ENCODE data around the gene IFIT1B. TPM values are rescaled to one million over a fixed set of nuclear protein-coding genes. Genes with fewer than 3 reads are reported as not detected.

The IFIT1B gene
- total and polyA plus RNA-seq, 2 of the 8 experiments (the other 6 are each of a cell fraction or from before 2014, with no cell fraction given) = not detected

- Histone ChIP-seq H3K23me2 (ENCODE audit: low read depth, low read length) (peaks cover 6% of the 10 kb centered on the region; the same call in 1 of the 2 replicates), H4K91ac (replicated peaks; ENCODE audit: insufficient read length, low read length) (no peak overlapping the region), H4K20me1 (replicated peaks in 1 of 2; ENCODE audit: control insufficient read depth in 1 of 2, insufficient read depth in 2 of 2, low read length in 2 of 2) (no peaks in the 10 kb centered on the region), H3K23ac (ENCODE audit: insufficient read length) (no peak overlapping the region), H2AFZ (ENCODE audit: low read length) (peak overlapping the region; percentile 64; the same call in 1 of the 2 replicates), H3K27me3 (replicated peaks in 1 of 4; ENCODE audit: control insufficient read depth in 3 of 4, extremely low read depth in 1 of 4, insufficient read depth in 3 of 4, low read length in 3 of 4) (peaks cover 0 to 20% (median 15%) of the 10 kb centered on the region in 4 experiments; a peak in 6 of 7 replicates), H3K4ac (replicated peaks; ENCODE audit: insufficient read length, low read depth, low read length) (no peak overlapping the region), H4K5ac (ENCODE audit: insufficient read length, low read depth, low read length) (no peak overlapping the region), H3K4me3 (ENCODE audit: extremely low read depth in 1 of 4, insufficient read depth in 2 of 4, low read depth in 3 of 4, low read length in 4 of 4) (peak overlapping the region; percentile 78 to 82 (median 80)), H2AK5ac (ENCODE audit: low read depth, low read length) (no peak overlapping the region), H2BK20ac (ENCODE audit: low read length) (no peak overlapping the region), H2BK5ac (ENCODE audit: low read depth, low read length) (no peak overlapping the region; the same call in 1 of the 2 replicates), H3K79me2 (ENCODE audit: control insufficient read depth in 1 of 2, insufficient read depth in 2 of 2, low read length in 2 of 2) (no peaks in the 10 kb centered on the region), H2BK12ac (ENCODE audit: low read depth, low read length) (peak overlapping the region; percentile 75; the same call in 1 of the 2 replicates), H3K18ac (ENCODE audit: extremely low read depth, low read length) (peak overlapping the region; percentile 71), H2BK15ac (ENCODE audit: low read length) (no peak overlapping the region), H3K79me1 (ENCODE audit: low read depth, low read length) (no peaks in the 10 kb centered on the region), H3K14ac (ENCODE audit: insufficient read length) (no peak overlapping the region), H4K8ac (ENCODE audit: extremely low read depth, insufficient read depth, low read length) (peak overlapping the region; percentile 78), H3K4me1 (replicated peaks in 1 of 4; ENCODE audit: control insufficient read depth in 3 of 4, insufficient read depth in 4 of 4, low read length in 3 of 4) (peaks cover 0 to 10% (median 3%) of the 10 kb centered on the region in 4 experiments; a peak in 6 of 7 replicates), H3K4me2 (ENCODE audit: insufficient read depth in 1 of 2, low read depth in 2 of 2, low read length in 2 of 2) (peak overlapping the region; percentile 82 to 85), H3K9me3 (ENCODE audit: insufficient read depth in 2 of 2, low read depth in 1 of 2, low read length in 1 of 2) (no peaks in the 10 kb centered on the region), H3K56ac (replicated peaks; ENCODE audit: insufficient read length, low read depth, low read length) (peak overlapping the region; percentile 14), H3K27ac (ENCODE audit: low read depth, low read length) (no peak overlapping the region), H3K9ac (replicated peaks in 1 of 4; ENCODE audit: extremely low read depth in 1 of 4, low read depth in 3 of 4, low read length in 3 of 4) (peak overlapping the region in 3 of 4 experiments; percentile 46 to 72 (median 64); a peak in 4 of 7 replicates), H3K36me3 (ENCODE audit: control insufficient read depth in 2 of 4, insufficient read depth in 4 of 4, low read length in 3 of 4) (no peaks in the 10 kb centered on the region; a peak in 1 of 8 replicates), H2BK120ac (replicated peaks; ENCODE audit: low read depth, low read length) (no peak overlapping the region)
- 8% methylated on average over 63 of the region's 66 CpGs; no CpG with 5 or more reads in 1 of the 2 experiments for WGBS, 2 experiments (ENCODE audit: extremely low coverage in 1 of 2, insufficient coverage in 1 of 2, insufficient read length in 1 of 2, insufficient replicate concordance in 2 of 2, low coverage in 1 of 2, low lambda C conversion rate in 2 of 2, missing lambda C conversion rate in 1 of 2)
- POLR2A ChIA-PET (ENCODE audit: partially characterized antibody) = interaction anchor here (1.0 to 1.8 kb wide), 2 partner anchors 12 to 113 kb away, joined by 3 to 7 read pairs; partner anchors contain the start of gene IFIT2
- DNase-seq (ENCODE audit: low read depth in 1 of 2, low spot score in 2 of 2) (peak in 1 of 2 experiments; percentile 81), FAIRE-seq (no peak)
- CTCF ChIA-PET (ENCODE audit: partially characterized antibody) = interaction anchor here (1.1 to 1.4 kb wide), 3 partner anchors 10 to 159 kb away, joined by 3 read pairs; no protein-coding TSS in a partner anchor
- peak in 1 of 2 experiments; percentile 79; a peak in 1 of 4 replicates for TF ChIP-seq HDAC2 (IDR thresholded peaks at IDR 0.05; ENCODE audit: borderline replicate concordance in 1 of 2, low read depth in 2 of 2, low read length in 2 of 2)
- TF ChIP-seq TAF1 (IDR thresholded peaks at IDR 0.05; ENCODE audit: low read depth, low read length) = no peak; the same call in 1 of the 2 replicates
- 0 out of 2 replicates have a peak, but pooled peaks have one; percentile 19 for TF ChIP-seq POLR2AphosphoS5 (IDR thresholded peaks at IDR 0.05; ENCODE audit: low read depth, low read length)
- 0 out of 2 replicates have a peak, but pooled peaks have one; percentile 7 for TF ChIP-seq TBP (IDR thresholded peaks at IDR 0.05; ENCODE audit: low read depth, low read length)
- TF ChIP-seq E2F6 (IDR thresholded peaks at IDR 0.05) = peak; percentile 72
- 0 out of 3 replicates have a peak, but pooled peaks of 1 of the 2 experiments have one; percentile 3 for TF ChIP-seq POLR2A (IDR thresholded peaks at IDR 0.05; ENCODE audit: control extremely low read depth in 1 of 2, low read depth in 2 of 2, low read length in 2 of 2)
- no peak for TF ChIP-seq SRF (IDR thresholded peaks at IDR 0.05; ENCODE audit: low read depth, low read length)
- 0 out of 4 replicates have a peak, but pooled peaks have one; percentile 34 to 41 for TF ChIP-seq SIN3A (conservative IDR thresholded peaks at IDR 0.05 in 1 of 2, IDR thresholded peaks at IDR 0.05 in 1 of 2; ENCODE audit: low read depth in 1 of 2, low read length in 2 of 2)
- TF ChIP-seq RBBP5 (IDR thresholded peaks at IDR 0.05; ENCODE audit: borderline replicate concordance, low read depth, low read length) = peak; percentile 81; the same call in 1 of the 2 replicates
Measured at GRCh38 chr10:89414879-89415821, 37.3 kb downstream of the IFIT1B start.

Measured in H1 (cell line).